K562 (cell line): ENCODE measurements around the gene KCNK3. TPM values are rescaled to one million over a fixed set of nuclear protein-coding genes. Genes with fewer than 3 reads are reported as not detected.

Source experiments
- ATAC-seq: fragments of 200-7000 bp; cut with Tn5 transposase; 3 replicates; pipeline ENCODE4 v1.9.1; 2020; ENCODE audit warnings: moderate library complexity
- BruUV-seq: library from RNA; stranded (reverse); fragments of 400-500 nt; replicated peaks from 2 replicates; lab custom pipeline; 2021; lab: Mats Ljungman, UMichigan
- CTCF ChIA-PET: fragments of 300-600 bp; formaldehyde crosslinking; extraction: SDS; loops from one replicate; lab custom pipeline; 2021; ENCODE audit warnings: low intra/inter-chr PET ratio; lab: Yijun Ruan, JAX
- POLR2A ChIA-PET: fragments of 300-600, 350-650 bp; sonication (Branson Sonifier 250); formaldehyde crosslinking; extraction: SDS; loops from one replicate; lab custom pipeline; 2021; ENCODE audit warnings: antibody characterized with exemption, inconsistent platforms; lab: Yijun Ruan, JAX
- DNase-seq, 4 experiments: peaks; one replicate each; pipeline versions ENCODE4 v3.0.0 to v3.0.0-alpha.2; 2011 to 2018; ENCODE audit warnings: low spot score in 3 of 4, mixed read lengths in 3 of 4; ENCODE audit errors: extremely low read depth in 1 of 4
- FAIRE-seq: peaks from 2 replicates; lab custom pipeline; 2011; peaks lifted over from hg19 to GRCh38; lab: Jason Lieb, UNC
- H2AFZ ChIP-seq: 2 replicates; pipeline ENCODE4 v1.6.0; 2011; ENCODE audit warnings: low read depth, low read length, control low read depth, inconsistent platforms
- H3K27ac ChIP-seq: fragments of 200-600 bp; 3 replicates; pipeline ENCODE4 v1.8.0; 2011; ENCODE audit warnings: low read depth, mild to moderate bottlenecking, control low read depth, inconsistent platforms, low read length, moderate library complexity, mixed read lengths; ENCODE audit errors: extremely low read depth
- H3K27me3 ChIP-seq, 2 experiments: fragments of 300-600 bp in 1 of 2; 2 replicates in 1 of 2; 3 replicates in 1 of 2; pipeline versions ENCODE4 v1.6.0 to v1.8.0; 2011; ENCODE audit warnings: inconsistent platforms in 2 of 2, low read length in 2 of 2, mild to moderate bottlenecking in 1 of 2, mixed read lengths in 1 of 2, moderate library complexity in 1 of 2; ENCODE audit not compliant: control insufficient read depth in 2 of 2, insufficient read depth in 2 of 2
- H3K36me3 ChIP-seq: fragments of 300-600 bp; 3 replicates; pipeline ENCODE4 v1.8.0; 2011; ENCODE audit warnings: mild to moderate bottlenecking, low read length, inconsistent platforms; ENCODE audit not compliant: control insufficient read depth, insufficient read depth
- H3K4me1 ChIP-seq, 2 experiments: fragments of 200-600 bp in 1 of 2; replicated peaks in 1 of 2; 2 replicates in 1 of 2; 3 replicates in 1 of 2; pipeline versions ENCODE4 v1.5.1 to v1.8.0; 2011; ENCODE audit warnings: inconsistent platforms in 2 of 2, low read length in 2 of 2, mild to moderate bottlenecking in 1 of 2, mixed read lengths in 1 of 2, moderate library complexity in 1 of 2; ENCODE audit not compliant: control insufficient read depth in 2 of 2, insufficient read depth in 2 of 2
- H3K4me2 ChIP-seq: 2 replicates; pipeline ENCODE4 v1.6.1; 2011; ENCODE audit warnings: low read length, control low read depth, inconsistent platforms, mixed read lengths; ENCODE audit not compliant: insufficient read depth
- H3K4me3 ChIP-seq: fragments of 200-600 bp; sonication (generic), shearing (Covaris generic); 2 replicates; pipeline ENCODE4 v1.5.1; 2016; ENCODE audit warnings: control low read depth, inconsistent platforms
- H3K79me2 ChIP-seq: fragments of 200-600 bp; 3 replicates; pipeline ENCODE4 v1.8.0; 2011; ENCODE audit warnings: low read length, inconsistent platforms; ENCODE audit not compliant: control insufficient read depth, insufficient read depth
- H3K9ac ChIP-seq, 2 experiments: 2 replicates each; pipeline versions ENCODE4 v1.6.0 to v1.6.1; 2011; ENCODE audit warnings: low read depth in 2 of 2, low read length in 2 of 2, control low read depth in 1 of 2, inconsistent platforms in 1 of 2, mild to moderate bottlenecking in 1 of 2, mixed read lengths in 1 of 2; ENCODE audit not compliant: insufficient read depth in 1 of 2
- H3K9me1 ChIP-seq: one replicate; pipeline ENCODE4 v1.6.0; 2011; ENCODE audit warnings: inconsistent platforms, mild to moderate bottlenecking, low read length, moderate library complexity; ENCODE audit not compliant: control insufficient read depth, insufficient read depth
- H3K9me3 ChIP-seq: replicated peaks from 2 replicates; pipeline ENCODE4 v1.5.1; 2011; ENCODE audit warnings: low read depth, low read length, inconsistent platforms; ENCODE audit not compliant: control insufficient read depth, insufficient read depth
- H4K20me1 ChIP-seq: replicated peaks from 2 replicates; pipeline ENCODE4 v1.6.1; 2011; ENCODE audit warnings: low read length, inconsistent platforms, mixed read lengths; ENCODE audit not compliant: control insufficient read depth, insufficient read depth
- BCOR ChIP-seq: fragments of 450-650 bp; IDR thresholded peaks from 2 replicates; pipeline ENCODE4 v1.6.1; 2016
- CHD4 ChIP-seq: fragments of 200-600 bp; sonication (generic); IDR thresholded peaks from 3 replicates; pipeline ENCODE4 v1.6.1; 2012; ENCODE audit warnings: low read depth, mild to moderate bottlenecking, mixed read lengths, low read length, inconsistent platforms; ENCODE audit not compliant: insufficient read depth, insufficient replicate concordance, poor library complexity, severe bottlenecking
- DMBX1 ChIP-seq: fragments of 250-450 bp; sonication (Bioruptor Pico); IDR thresholded peaks from 2 replicates; pipeline ENCODE4 v1.8.0; 2022; ENCODE audit warnings: inconsistent platforms, mild to moderate bottlenecking, moderate library complexity, borderline replicate concordance
- EHMT2 ChIP-seq: fragments of 450-650 bp; IDR thresholded peaks from 2 replicates; pipeline ENCODE4 v1.6.1; 2018; ENCODE audit warnings: antibody characterized with exemption
- KDM4B ChIP-seq, 2 experiments: fragments of 450-650 bp in 1 of 2; sonication (generic) in 1 of 2; IDR thresholded peaks; 2 replicates each; pipeline ENCODE4 v1.6.1; 2016 to 2017; ENCODE audit warnings: borderline replicate concordance in 2 of 2, antibody characterized with exemption in 1 of 2, low read depth in 1 of 2, mild to moderate bottlenecking in 1 of 2
- SMARCE1 ChIP-seq: fragments of 450-650 bp; IDR thresholded peaks from 2 replicates; pipeline ENCODE4 v1.7.1; 2016; ENCODE audit warnings: mild to moderate bottlenecking
- TBL1XR1 ChIP-seq, 2 experiments: IDR thresholded peaks; 2 replicates each; pipeline ENCODE4 v1.6.1; 2012; ENCODE audit warnings: improper control_type of control experiment in 2 of 2, low read length in 2 of 2, mild to moderate bottlenecking in 1 of 2
- WHSC1 ChIP-seq: IDR thresholded peaks from one replicate; pipeline ENCODE4 v1.6.1; 2012; ENCODE audit warnings: low read length, control low read depth, inconsistent platforms
- ZFP36 ChIP-seq: fragments of 150-350 bp; IDR thresholded peaks from 2 replicates; pipeline ENCODE4 v1.6.1; 2018; ENCODE audit warnings: low read length, low read depth; ENCODE audit not compliant: partially characterized antibody
- ZNF124 ChIP-seq: sonication (generic); formaldehyde crosslinking; IDR thresholded peaks from 2 replicates; pipeline ENCODE4 v1.8.1; 2022; ENCODE audit warnings: missing genetic modification reagents
- ZNF184 ChIP-seq: sonication (generic); formaldehyde crosslinking; IDR thresholded peaks from 2 replicates; pipeline ENCODE4 v1.5.0; 2020; ENCODE audit warnings: missing genetic modification reagents
- ZNF436 ChIP-seq: fragments of 250-450, 450-650 bp; sonication (Bioruptor Pico); formaldehyde crosslinking; IDR thresholded peaks from 2 replicates; pipeline ENCODE4 v1.7.0; 2020; ENCODE audit warnings: mild to moderate bottlenecking
- WGBS: fragments of 100-300 bp; shearing (Covaris generic); methylation state at CpG from one replicate; pipeline ENCODE4 v1.1.6; 2016; ENCODE audit warnings: low coverage, mixed read lengths; ENCODE audit not compliant: insufficient coverage; ENCODE audit errors: missing lambda C conversion rate; 5-methylcytosine and 5-hydroxymethylcytosine counted together
- in situ Hi-C: fragments of 300-500 bp; cut with MboI; formaldehyde crosslinking; loops from 4 replicates; pipeline ENCODE4 v1.15.0; 2018; ENCODE audit warnings: inconsistent platforms, mixed read lengths
- intact Hi-C: fragments of 100-400 bp; cut with micrococcal nuclease; formaldehyde crosslinking; loops from 2 replicates; pipeline ENCODE4 v1.14.2; 2022
- polyA plus RNA-seq, 8 experiments: library from polyadenylated mRNA; depleted of rRNA in 4 of 8; stranded (reverse) in 5 of 8; unstranded in 3 of 8; fragments of >200 nt; fragmentation: Nextera tagmentation in 2 of 8; fragmentation: Illumina TruSeq in 1 of 8; extraction: Ambion mirVana in 2 of 8; extraction: Trizol in 1 of 8; gene quantifications; 2 replicates each; pipeline versions ENCODE4 v1.2.1 to v1.2.3, GENCODE V29; 2011 to 2014; ENCODE audit warnings: inconsistent platforms in 1 of 8, missing spikeins in 1 of 8
- total RNA-seq, 7 experiments: library from RNA; depleted of rRNA in 6 of 7; stranded (reverse); fragments of >200 nt in 6 of 7; fragmentation: Illumina TruSeq in 2 of 7; extraction: Trizol in 2 of 7; gene quantifications; 2 replicates each; pipeline versions ENCODE4 v1.2.1 to v1.2.3, GENCODE V29; 2011 to 2021; ENCODE audit warnings: low replicate concordance in 1 of 7
- TF ChIP-seq, protein P1 (sequence below): fragments of 450-650 bp; IDR thresholded peaks from 2 replicates; pipeline ENCODE4 v1.6.1; 2017; ENCODE audit warnings: mild to moderate bottlenecking, moderate library complexity
- TF ChIP-seq, protein P2 (sequence below): fragments of 200-800 bp; sonication (Bioruptor generic); IDR thresholded peaks from 2 replicates; pipeline ENCODE4 v1.6.1; 2017; ENCODE audit warnings: missing genetic modification characterization, missing compliant biosample characterization
- TF ChIP-seq, protein P3 (sequence below): sonication (generic); formaldehyde crosslinking; IDR thresholded peaks from 2 replicates; pipeline ENCODE4 v1.8.1; 2023; ENCODE audit warnings: mild to moderate bottlenecking, missing genetic modification reagents, moderate library complexity
- TF ChIP-seq, protein P4 (sequence below): fragments of 450-650 bp; formaldehyde crosslinking; IDR thresholded peaks from 2 replicates; pipeline ENCODE4 v1.4.0; 2020; ENCODE audit warnings: mild to moderate bottlenecking, moderate library complexity

Gene KCNK3
- total and polyA plus RNA-seq, 9 of the 15 experiments (the other 6 are each of a cell fraction or from before 2014, with no cell fraction given): 0.01 to 0.20 (median 0.07) TPM; not detected in 5

DNA sequence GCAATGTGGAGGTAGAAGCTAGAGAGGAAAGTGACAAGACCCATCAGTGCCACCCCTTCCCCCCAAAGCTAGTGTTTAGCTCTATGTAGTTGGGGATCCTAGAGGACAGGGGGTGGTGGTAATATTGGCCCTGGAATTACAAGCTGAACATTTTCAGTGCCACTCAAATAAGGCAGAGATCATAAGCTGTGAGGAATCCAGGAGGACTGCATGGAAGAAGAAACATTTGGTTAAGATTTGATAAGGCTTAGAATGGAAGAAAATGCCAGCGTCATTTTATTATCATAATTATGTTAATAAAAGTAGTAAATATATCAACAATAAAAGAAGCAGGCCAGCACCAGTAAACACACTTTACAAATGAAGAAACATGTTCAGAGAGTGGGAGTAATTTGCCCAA is 33.7 kb downstream of the KCNK3 start:
- CTCF ChIA-PET: no interaction called here
- no peak for TF ChIP-seq DMBX1
- TF ChIP-seq, protein P1, sequence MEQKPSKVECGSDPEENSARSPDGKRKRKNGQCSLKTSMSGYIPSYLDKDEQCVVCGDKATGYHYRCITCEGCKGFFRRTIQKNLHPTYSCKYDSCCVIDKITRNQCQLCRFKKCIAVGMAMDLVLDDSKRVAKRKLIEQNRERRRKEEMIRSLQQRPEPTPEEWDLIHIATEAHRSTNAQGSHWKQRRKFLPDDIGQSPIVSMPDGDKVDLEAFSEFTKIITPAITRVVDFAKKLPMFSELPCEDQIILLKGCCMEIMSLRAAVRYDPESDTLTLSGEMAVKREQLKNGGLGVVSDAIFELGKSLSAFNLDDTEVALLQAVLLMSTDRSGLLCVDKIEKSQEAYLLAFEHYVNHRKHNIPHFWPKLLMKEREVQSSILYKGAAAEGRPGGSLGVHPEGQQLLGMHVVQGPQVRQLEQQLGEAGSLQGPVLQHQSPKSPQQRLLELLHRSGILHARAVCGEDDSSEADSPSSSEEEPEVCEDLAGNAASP: no peak
- no peak for TF ChIP-seq WHSC1
- no peak for TF ChIP-seq ZNF184
- peak; percentile 71 for TF ChIP-seq ZNF436
- no peak for TF ChIP-seq CHD4
- TF ChIP-seq, protein P2, sequence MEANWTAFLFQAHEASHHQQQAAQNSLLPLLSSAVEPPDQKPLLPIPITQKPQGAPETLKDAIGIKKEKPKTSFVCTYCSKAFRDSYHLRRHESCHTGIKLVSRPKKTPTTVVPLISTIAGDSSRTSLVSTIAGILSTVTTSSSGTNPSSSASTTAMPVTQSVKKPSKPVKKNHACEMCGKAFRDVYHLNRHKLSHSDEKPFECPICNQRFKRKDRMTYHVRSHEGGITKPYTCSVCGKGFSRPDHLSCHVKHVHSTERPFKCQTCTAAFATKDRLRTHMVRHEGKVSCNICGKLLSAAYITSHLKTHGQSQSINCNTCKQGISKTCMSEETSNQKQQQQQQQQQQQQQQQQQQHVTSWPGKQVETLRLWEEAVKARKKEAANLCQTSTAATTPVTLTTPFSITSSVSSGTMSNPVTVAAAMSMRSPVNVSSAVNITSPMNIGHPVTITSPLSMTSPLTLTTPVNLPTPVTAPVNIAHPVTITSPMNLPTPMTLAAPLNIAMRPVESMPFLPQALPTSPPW (CRISPR knock-in tag): no peak
- no peak for TF ChIP-seq EHMT2
- TF ChIP-seq BCOR: 0 out of 2 replicates have a peak, but pooled peaks have one; percentile 65
- TF ChIP-seq, protein P3, sequence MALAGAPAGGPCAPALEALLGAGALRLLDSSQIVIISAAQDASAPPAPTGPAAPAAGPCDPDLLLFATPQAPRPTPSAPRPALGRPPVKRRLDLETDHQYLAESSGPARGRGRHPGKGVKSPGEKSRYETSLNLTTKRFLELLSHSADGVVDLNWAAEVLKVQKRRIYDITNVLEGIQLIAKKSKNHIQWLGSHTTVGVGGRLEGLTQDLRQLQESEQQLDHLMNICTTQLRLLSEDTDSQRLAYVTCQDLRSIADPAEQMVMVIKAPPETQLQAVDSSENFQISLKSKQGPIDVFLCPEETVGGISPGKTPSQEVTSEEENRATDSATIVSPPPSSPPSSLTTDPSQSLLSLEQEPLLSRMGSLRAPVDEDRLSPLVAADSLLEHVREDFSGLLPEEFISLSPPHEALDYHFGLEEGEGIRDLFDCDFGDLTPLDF (CRISPR knock-in tag): no peak
- TF ChIP-seq, protein P4, sequence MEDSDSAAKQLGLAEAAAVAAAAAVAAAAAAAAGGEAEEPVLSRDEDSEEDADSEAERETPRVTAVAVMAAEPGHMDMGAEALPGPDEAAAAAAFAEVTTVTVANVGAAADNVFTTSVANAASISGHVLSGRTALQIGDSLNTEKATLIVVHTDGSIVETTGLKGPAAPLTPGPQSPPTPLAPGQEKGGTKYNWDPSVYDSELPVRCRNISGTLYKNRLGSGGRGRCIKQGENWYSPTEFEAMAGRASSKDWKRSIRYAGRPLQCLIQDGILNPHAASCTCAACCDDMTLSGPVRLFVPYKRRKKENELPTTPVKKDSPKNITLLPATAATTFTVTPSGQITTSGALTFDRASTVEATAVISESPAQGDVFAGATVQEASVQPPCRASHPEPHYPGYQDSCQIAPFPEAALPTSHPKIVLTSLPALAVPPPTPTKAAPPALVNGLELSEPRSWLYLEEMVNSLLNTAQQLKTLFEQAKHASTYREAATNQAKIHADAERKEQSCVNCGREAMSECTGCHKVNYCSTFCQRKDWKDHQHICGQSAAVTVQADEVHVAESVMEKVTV (CRISPR knock-in tag): no peak
- TF ChIP-seq SMARCE1: no peak
- no peak for TF ChIP-seq TBL1XR1 (IDR thresholded peaks at IDR 0.05; ENCODE audit: low read length in 2 of 2)
- TF ChIP-seq ZFP36: peak; percentile 97
- TF ChIP-seq KDM4B (IDR thresholded peaks at IDR 0.05; ENCODE audit: borderline replicate concordance in 2 of 2, low read depth in 1 of 2): no peak
- no peak for TF ChIP-seq ZNF124 (CRISPR knock-in tag)

More for the DNA sequence above, 33.7 kb downstream of the KCNK3 start:
- no peak overlapping the region for H3K9ac ChIP-seq
- no peak overlapping the region for H2AFZ ChIP-seq
- H3K27ac ChIP-seq: no peak overlapping the region
- in situ Hi-C loops (no loop called here), intact Hi-C loops (no loop called here)
- no peaks in the 10 kb centered on the region for H4K20me1 ChIP-seq
- ATAC-seq (no peak), FAIRE-seq (no peak), DNase-seq (no peak)
- POLR2A ChIA-PET: no interaction called here
- no peaks in the 10 kb centered on the region for H3K79me2 ChIP-seq
- no peak overlapping the region for H3K4me2 ChIP-seq
- peaks cover 15 to 37% of the 10 kb centered on the region in 2 experiments for H3K4me1 ChIP-seq
- H3K36me3 ChIP-seq: no peaks in the 10 kb centered on the region
- 7% methylated on average over 1 of the region's 1 CpG for WGBS
- no TSS peak for BruUV-seq
- no peaks in the 10 kb centered on the region for H3K9me1 ChIP-seq
- H3K9me3 ChIP-seq: no peaks in the 10 kb centered on the region
- H3K27me3 ChIP-seq: peaks cover 0 to 14% of the 10 kb centered on the region in 2 experiments; a peak in 2 of 5 replicates
- H3K4me3 ChIP-seq: no peak overlapping the region
